ENCODE measurements around the gene DCTN3.

DCTN3 gene

DNA sequence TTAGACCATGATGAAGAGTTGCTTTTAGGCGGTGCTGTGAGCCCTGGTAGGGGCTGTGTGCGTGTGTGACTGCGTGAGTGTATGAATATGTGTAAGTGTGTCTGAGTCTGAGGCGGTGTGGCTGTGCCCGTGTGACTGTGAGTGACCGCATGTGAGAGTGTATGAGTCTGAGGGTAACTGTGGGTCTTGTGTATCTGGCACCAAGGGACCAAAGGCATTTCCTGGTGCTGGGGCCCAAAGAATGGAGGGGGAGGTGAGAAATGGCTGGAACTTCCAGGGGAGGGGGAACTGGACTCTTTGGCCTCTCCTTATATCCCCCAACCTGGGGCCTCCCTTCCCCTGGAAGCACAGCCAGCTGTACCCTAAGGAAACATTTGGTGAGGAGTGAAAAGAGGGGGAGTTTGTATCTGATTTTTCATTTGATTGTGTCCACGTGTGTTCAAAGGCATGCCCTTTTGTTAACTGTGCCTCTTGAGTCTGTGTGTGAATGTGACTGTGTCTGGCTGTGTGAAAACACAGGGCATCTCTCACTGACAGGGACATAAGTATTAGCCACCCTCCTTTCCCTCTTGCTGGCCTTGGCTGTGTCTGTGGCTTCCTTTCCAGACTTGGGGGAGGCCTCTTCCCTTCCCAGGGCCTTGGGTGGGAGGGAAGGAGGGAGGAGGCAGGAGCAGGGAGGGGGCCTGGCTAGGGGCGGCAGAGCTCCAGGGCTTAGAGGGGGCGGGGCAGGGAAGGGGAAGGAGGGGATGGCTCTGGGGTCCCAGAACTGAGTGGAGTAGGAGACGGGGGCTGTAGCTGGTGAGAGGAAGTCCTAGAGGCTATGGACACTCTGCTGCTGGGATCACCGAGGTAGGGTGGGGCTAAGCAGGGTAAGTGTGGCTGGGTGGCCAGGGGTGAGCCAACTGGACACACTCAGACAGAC, 33.1 kb upstream of the DCTN3 start:
- H3K79me1 ChIP-seq (replicated peaks; ENCODE audit: low read length, poor library complexity, severe bottlenecking) = peaks cover 19% of the 10 kb centered on the region
- H3K27ac ChIP-seq (ENCODE audit: low read length, poor library complexity, severe bottlenecking) = no peak overlapping the region
- H3K4me1 ChIP-seq (ENCODE audit: control insufficient read depth, insufficient read depth, low read depth, low read length) = peaks cover 27% of the 10 kb centered on the region
- peak overlapping the region; percentile 69 to 88 for H2BK12ac ChIP-seq (ENCODE audit: low read length in 2 of 2)
- H2AK5ac ChIP-seq (ENCODE audit: low read length, severe bottlenecking) = no peak overlapping the region
- peak overlapping the region; percentile 29 for H2AFZ ChIP-seq (ENCODE audit: low read depth, low read length)
- peak overlapping the region in 1 of 2 experiments; percentile 82 for H3K4me3 ChIP-seq (ENCODE audit: insufficient read depth in 1 of 2, low read depth in 1 of 2, low read length in 2 of 2)
- no peaks in the 10 kb centered on the region for H3K27me3 ChIP-seq (ENCODE audit: control insufficient read depth in 1 of 2, insufficient read depth in 1 of 2, low read length in 2 of 2)
- peak overlapping the region in 1 of 2 experiments; percentile 88 for H3K14ac ChIP-seq (ENCODE audit: low read length in 2 of 2)
- no peak overlapping the region for H2BK15ac ChIP-seq (ENCODE audit: low read depth, poor library complexity, severe bottlenecking)
- peak overlapping the region; percentile 77 for H4K91ac ChIP-seq (ENCODE audit: low read length)
- H4K8ac ChIP-seq (ENCODE audit: low read length) = peak overlapping the region; percentile 73
- H3K9ac ChIP-seq (ENCODE audit: low read length) = peak overlapping the region; percentile 83
- peak overlapping the region; percentile 1 to 94 for H3K18ac ChIP-seq (ENCODE audit: low read depth in 1 of 2, low read length in 2 of 2)
- H3K4me2 ChIP-seq (ENCODE audit: low read length, poor library complexity, severe bottlenecking) = no peak overlapping the region
- peaks cover 24 to 30% of the 10 kb centered on the region in 2 experiments for H3K36me3 ChIP-seq (ENCODE audit: control insufficient read depth in 1 of 2, insufficient read depth in 2 of 2, low read depth in 1 of 2, low read length in 2 of 2)
- DNase-seq = peak; percentile 59
- no peak overlapping the region for H2BK120ac ChIP-seq (ENCODE audit: low read depth, low read length)
- H3K23ac ChIP-seq (ENCODE audit: low read length in 2 of 2) = peak overlapping the region in 1 of 2 experiments; percentile 73
- no peak overlapping the region for H2BK5ac ChIP-seq (ENCODE audit: low read depth, low read length, poor library complexity, severe bottlenecking)
- 51% methylated on average over 10 of the region's 11 CpGs for WGBS
- no peaks in the 10 kb centered on the region for H3K9me3 ChIP-seq (ENCODE audit: control insufficient read depth, low read length)
- H3K4ac ChIP-seq (ENCODE audit: low read depth in 1 of 2, low read length in 2 of 2) = peak overlapping the region; percentile 25 to 85

DNA sequence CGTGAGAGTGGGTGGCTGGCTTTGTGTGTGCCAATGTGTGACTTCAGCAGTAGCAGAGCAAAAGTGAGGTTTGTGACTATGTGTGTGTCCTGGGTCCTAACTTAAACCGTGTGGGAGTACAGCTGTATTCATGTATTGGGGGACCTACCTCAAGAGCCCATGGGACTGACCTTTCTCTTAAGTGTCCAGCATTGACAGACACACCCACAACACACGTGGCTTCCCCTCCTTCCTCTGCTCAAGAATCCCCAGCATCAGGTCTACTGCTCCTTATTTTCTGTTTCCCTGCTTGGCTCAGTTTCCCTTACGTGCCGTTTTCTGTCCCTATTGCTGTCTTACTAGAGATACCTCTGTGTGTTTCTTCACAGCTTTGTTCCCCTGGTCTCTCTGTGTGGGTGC, 32.3 kb upstream of the DCTN3 start:
- no peak overlapping the region for H2BK5ac ChIP-seq (ENCODE audit: low read depth, low read length, poor library complexity, severe bottlenecking)
- H3K36me3 ChIP-seq (ENCODE audit: control insufficient read depth in 1 of 2, insufficient read depth in 2 of 2, low read depth in 1 of 2, low read length in 2 of 2) = peaks cover 29 to 33% of the 10 kb centered on the region in 2 experiments
- no peak overlapping the region for H3K27ac ChIP-seq (ENCODE audit: low read length, poor library complexity, severe bottlenecking)
- no peaks in the 10 kb centered on the region for H3K27me3 ChIP-seq (ENCODE audit: control insufficient read depth in 1 of 2, insufficient read depth in 1 of 2, low read length in 2 of 2)
- peak overlapping the region; percentile 77 for H3K4me2 ChIP-seq (ENCODE audit: low read length, poor library complexity, severe bottlenecking)
- WGBS = 41% methylated on average over 5 of the region's 5 CpGs
- H2BK12ac ChIP-seq (ENCODE audit: low read length in 2 of 2) = peak overlapping the region; percentile 69 to 88
- no peak overlapping the region for H2AFZ ChIP-seq (ENCODE audit: low read depth, low read length)
- H3K4me1 ChIP-seq (ENCODE audit: control insufficient read depth, insufficient read depth, low read depth, low read length) = peaks cover 34% of the 10 kb centered on the region
- H3K14ac ChIP-seq (ENCODE audit: low read length in 2 of 2) = peak overlapping the region in 1 of 2 experiments; percentile 88
- H3K9ac ChIP-seq (ENCODE audit: low read length) = peak overlapping the region; percentile 83
- no peaks in the 10 kb centered on the region for H3K9me3 ChIP-seq (ENCODE audit: control insufficient read depth, low read length)
- peaks cover 27% of the 10 kb centered on the region for H3K79me1 ChIP-seq (replicated peaks; ENCODE audit: low read length, poor library complexity, severe bottlenecking)
- H2AK5ac ChIP-seq (ENCODE audit: low read length, severe bottlenecking) = no peak overlapping the region
- no peak for DNase-seq
- peak overlapping the region; percentile 1 to 94 for H3K18ac ChIP-seq (ENCODE audit: low read depth in 1 of 2, low read length in 2 of 2)
- peak overlapping the region; percentile 68 for H2BK15ac ChIP-seq (ENCODE audit: low read depth, poor library complexity, severe bottlenecking)
- no peak overlapping the region for H2BK120ac ChIP-seq (ENCODE audit: low read depth, low read length)
- peak overlapping the region in 1 of 2 experiments; percentile 82 for H3K4me3 ChIP-seq (ENCODE audit: insufficient read depth in 1 of 2, low read depth in 1 of 2, low read length in 2 of 2)
- peak overlapping the region; percentile 0 for H4K8ac ChIP-seq (ENCODE audit: low read length)
- H4K91ac ChIP-seq (ENCODE audit: low read length) = peak overlapping the region; percentile 77
- peak overlapping the region in 1 of 2 experiments; percentile 73 for H3K23ac ChIP-seq (ENCODE audit: low read length in 2 of 2)
- H3K4ac ChIP-seq (ENCODE audit: low read depth in 1 of 2, low read length in 2 of 2) = peak overlapping the region; percentile 37 to 85

DNA sequence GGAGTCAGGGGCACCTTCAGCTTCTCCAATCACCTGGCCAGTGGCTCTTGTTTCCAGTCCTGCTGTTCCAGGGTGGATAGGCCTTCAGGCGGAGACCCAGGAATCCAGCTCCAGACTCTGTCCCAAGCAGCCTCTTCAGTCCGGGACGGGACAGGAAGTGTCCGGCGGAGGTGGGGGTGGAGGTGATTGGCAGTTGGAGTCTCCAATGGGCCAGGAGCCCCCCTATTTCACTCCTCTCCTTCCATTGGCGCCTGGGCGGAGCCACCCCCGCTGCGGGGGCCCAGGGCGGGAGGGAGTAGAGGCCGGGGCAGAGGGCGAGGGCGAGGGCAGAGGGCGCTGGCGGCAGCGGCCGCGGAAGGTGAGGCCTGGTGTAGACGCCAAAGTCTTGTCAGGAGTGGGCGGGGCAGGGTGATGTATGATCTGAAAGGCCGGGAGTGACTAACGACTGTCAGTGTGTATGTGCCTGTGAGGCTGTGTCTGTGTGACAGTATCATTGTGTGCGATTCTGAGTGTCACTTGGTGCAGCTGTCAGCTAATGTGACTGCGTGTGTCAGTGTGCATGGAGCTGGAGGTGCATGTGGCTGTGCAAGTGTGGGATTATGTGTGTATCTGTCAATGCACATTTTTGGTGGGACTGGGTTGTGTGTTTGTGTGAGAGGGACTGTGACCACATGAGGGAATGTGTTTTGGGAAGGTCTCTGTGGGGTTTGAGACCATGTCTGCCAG, 31.7 kb upstream of the DCTN3 start, which contains the start of gene IL11RA:
IL11RA (plus strand) TSS at position 310 of the 726 bp plus-strand sequence. CDS start 3,033 bp downstream, outside the sequence.
- peaks cover 29% of the 10 kb centered on the region for H3K79me1 ChIP-seq (replicated peaks; ENCODE audit: low read length, poor library complexity, severe bottlenecking)
- peak within 1 kb of the TSS; percentile 69 to 88 for H2BK12ac ChIP-seq (ENCODE audit: low read length in 2 of 2)
- H2BK5ac ChIP-seq (ENCODE audit: low read depth, low read length, poor library complexity, severe bottlenecking) = no peak within 1 kb of the TSS
- H4K8ac ChIP-seq (ENCODE audit: low read length) = peak within 1 kb of the TSS; percentile 73
- peak within 1 kb of the TSS; percentile 68 for H2BK15ac ChIP-seq (ENCODE audit: low read depth, poor library complexity, severe bottlenecking)
- H2AFZ ChIP-seq (ENCODE audit: low read depth, low read length) = peak within 1 kb of the TSS; percentile 46
- DNase-seq = peak; percentile 88
- under 1% methylated on average over 21 of the region's 24 CpGs for WGBS
- peak within 1 kb of the TSS; percentile 74 for H3K27ac ChIP-seq (ENCODE audit: low read length, poor library complexity, severe bottlenecking)
- peak within 1 kb of the TSS in 1 of 2 experiments; percentile 73 for H3K23ac ChIP-seq (ENCODE audit: low read length in 2 of 2)
- H4K91ac ChIP-seq (ENCODE audit: low read length) = peak within 1 kb of the TSS; percentile 77
- H3K9me3 ChIP-seq (ENCODE audit: control insufficient read depth, low read length) = no peaks in the 10 kb centered on the region
- peak within 1 kb of the TSS in 1 of 2 experiments; percentile 88 for H3K14ac ChIP-seq (ENCODE audit: low read length in 2 of 2)
- no peaks in the 10 kb centered on the region for H3K27me3 ChIP-seq (ENCODE audit: control insufficient read depth in 1 of 2, insufficient read depth in 1 of 2, low read length in 2 of 2)
- H3K9ac ChIP-seq (ENCODE audit: low read length) = peak within 1 kb of the TSS; percentile 83
- H3K4me2 ChIP-seq (ENCODE audit: low read length, poor library complexity, severe bottlenecking) = peak within 1 kb of the TSS; percentile 77
- peak within 1 kb of the TSS; percentile 57 to 82 for H3K4me3 ChIP-seq (ENCODE audit: insufficient read depth in 1 of 2, low read depth in 1 of 2, low read length in 2 of 2)
- H2BK120ac ChIP-seq (ENCODE audit: low read depth, low read length) = no peak within 1 kb of the TSS
- peaks cover 40% of the 10 kb centered on the region for H3K4me1 ChIP-seq (ENCODE audit: control insufficient read depth, insufficient read depth, low read depth, low read length)
- H3K18ac ChIP-seq (ENCODE audit: low read depth in 1 of 2, low read length in 2 of 2) = peak within 1 kb of the TSS; percentile 75 to 94
- H3K4ac ChIP-seq (ENCODE audit: low read depth in 1 of 2, low read length in 2 of 2) = peak within 1 kb of the TSS; percentile 51 to 85
- peaks cover 29 to 33% of the 10 kb centered on the region in 2 experiments for H3K36me3 ChIP-seq (ENCODE audit: control insufficient read depth in 1 of 2, insufficient read depth in 2 of 2, low read depth in 1 of 2, low read length in 2 of 2)
- peak within 1 kb of the TSS; percentile 6 for H2AK5ac ChIP-seq (ENCODE audit: low read length, severe bottlenecking)
